ENCODE results near the gene STXBP1. TPM values are rescaled to one million over a fixed set of nuclear protein-coding genes. Genes with fewer than 3 reads are reported as not detected.

STXBP1 gene
- total and polyA plus RNA-seq, 9 of the 15 experiments (the other 6 are each of a cell fraction or from before 2014, with no cell fraction given): 4.6 to 35.1 (median 9.7) TPM

DNA sequence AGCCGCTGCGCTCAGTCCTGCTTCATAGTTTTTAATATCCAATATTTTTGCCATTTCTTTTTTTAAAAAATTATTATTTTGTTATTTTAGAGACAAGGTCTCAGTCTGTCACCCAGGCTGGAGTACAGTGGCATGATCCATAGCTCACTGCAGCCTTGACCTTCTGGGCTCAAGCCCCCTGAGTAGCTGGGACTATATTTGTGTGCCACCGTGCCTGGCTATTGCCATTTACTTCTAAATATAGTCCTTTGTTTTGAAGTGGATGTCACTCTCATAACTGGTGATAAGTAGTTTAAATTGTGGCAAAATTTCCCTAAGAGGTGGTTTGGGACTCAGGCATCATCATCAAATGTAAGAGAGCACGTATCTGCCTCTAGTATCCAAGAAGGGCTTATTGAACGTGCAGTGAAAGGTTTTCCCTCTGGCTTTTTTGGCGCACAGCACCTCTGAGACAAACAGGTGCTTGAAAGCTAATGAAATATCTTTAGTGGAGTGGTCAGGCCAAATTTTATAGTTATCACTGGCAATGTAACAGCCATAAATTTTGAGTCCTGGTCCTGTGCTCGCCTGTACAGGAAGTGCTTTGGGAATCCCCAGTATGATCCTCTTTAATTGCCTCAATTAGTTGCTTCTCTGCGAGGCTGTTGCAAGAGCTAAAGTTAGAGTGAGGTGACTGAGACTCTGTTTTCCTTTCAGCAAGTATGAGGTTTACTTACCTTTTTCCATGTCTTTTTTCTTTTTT, 14.8 kb downstream of the STXBP1 start:
- no peak for FAIRE-seq
- no peak overlapping the region; the same call in 1 of the 2 replicates for H2AFZ ChIP-seq (ENCODE audit: low read depth, low read length)
- no peak overlapping the region for H3K4me3 ChIP-seq
- 64% methylated on average over 8 of the region's 8 CpGs for WGBS (ENCODE audit: insufficient coverage, low coverage, missing lambda C conversion rate)
- in situ Hi-C loops (cut with MboI) (no loop called here), intact Hi-C loops (cut with micrococcal nuclease) (no loop called here)
- H4K20me1 ChIP-seq (replicated peaks; ENCODE audit: control insufficient read depth, insufficient read depth, low read length): 0 out of 2 replicates have a peak, but pooled peaks cover 9% of the 10 kb centered on the region
- no peaks in the 10 kb centered on the region for H3K9me3 ChIP-seq (replicated peaks; ENCODE audit: control insufficient read depth, insufficient read depth, low read depth, low read length)
- no TSS peak for BruUV-seq (replicated peaks)
- H3K4me2 ChIP-seq (ENCODE audit: insufficient read depth, low read length): no peak overlapping the region
- H3K9me1 ChIP-seq (ENCODE audit: control insufficient read depth, insufficient read depth, low read length): no peaks in the 10 kb centered on the region
- ChIA-PET POLR2A (interaction anchor here (0.6 to 1.2 kb wide), 4 partner anchors 14 to 214 kb away, joined by 3 to 4 read pairs (median 4); no protein-coding TSS in a partner anchor), CTCF (ENCODE audit: low intra/inter-chr PET ratio) (interaction anchor here (0.6 kb wide), 1 partner anchor 14 kb away, joined by 3 read pairs; no protein-coding TSS in a partner anchor)
- no peak overlapping the region for H3K9ac ChIP-seq (ENCODE audit: insufficient read depth in 1 of 2, low read depth in 2 of 2, low read length in 2 of 2)
- H3K27me3 ChIP-seq (ENCODE audit: control insufficient read depth in 2 of 2, insufficient read depth in 2 of 2, low read length in 2 of 2): no peaks in the 10 kb centered on the region
- peaks cover 24% of the 10 kb centered on the region in 2 experiments for H3K4me1 ChIP-seq (replicated peaks in 1 of 2; ENCODE audit: control insufficient read depth in 2 of 2, insufficient read depth in 2 of 2, low read length in 2 of 2)
- no peaks in the 10 kb centered on the region; the same call in 2 of the 3 replicates for H3K79me2 ChIP-seq (ENCODE audit: control insufficient read depth, insufficient read depth, low read length)
- TF ChIP-seq CHCHD3 (CRISPR knock-in tag; IDR thresholded peaks at IDR 0.05) (no peak), MCM7 (IDR thresholded peaks at IDR 0.05) (no peak), SIN3B (IDR thresholded peaks at IDR 0.05; ENCODE audit: low read depth) (no peak), TAF15 (IDR thresholded peaks at IDR 0.05; ENCODE audit: low read depth, low read length) (no peak), ADNP (tag; IDR thresholded peaks at IDR 0.05) (no peak), TBL1XR1 (IDR thresholded peaks at IDR 0.05; ENCODE audit: low read length in 2 of 2) (no peak), ATF6 (CRISPR knock-in tag; IDR thresholded peaks at IDR 0.05) (no peak), GTF2A2 (tag; IDR thresholded peaks at IDR 0.05) (no peak), ELF1 (tag; IDR thresholded peaks at IDR 0.05) (no peak), MTF1 (CRISPR knock-in tag; IDR thresholded peaks at IDR 0.05; ENCODE audit: borderline replicate concordance) (no peak), RBM15 (IDR thresholded peaks at IDR 0.05; ENCODE audit: insufficient read depth, low read length) (no peak)
- TF ChIP-seq, protein P1, sequence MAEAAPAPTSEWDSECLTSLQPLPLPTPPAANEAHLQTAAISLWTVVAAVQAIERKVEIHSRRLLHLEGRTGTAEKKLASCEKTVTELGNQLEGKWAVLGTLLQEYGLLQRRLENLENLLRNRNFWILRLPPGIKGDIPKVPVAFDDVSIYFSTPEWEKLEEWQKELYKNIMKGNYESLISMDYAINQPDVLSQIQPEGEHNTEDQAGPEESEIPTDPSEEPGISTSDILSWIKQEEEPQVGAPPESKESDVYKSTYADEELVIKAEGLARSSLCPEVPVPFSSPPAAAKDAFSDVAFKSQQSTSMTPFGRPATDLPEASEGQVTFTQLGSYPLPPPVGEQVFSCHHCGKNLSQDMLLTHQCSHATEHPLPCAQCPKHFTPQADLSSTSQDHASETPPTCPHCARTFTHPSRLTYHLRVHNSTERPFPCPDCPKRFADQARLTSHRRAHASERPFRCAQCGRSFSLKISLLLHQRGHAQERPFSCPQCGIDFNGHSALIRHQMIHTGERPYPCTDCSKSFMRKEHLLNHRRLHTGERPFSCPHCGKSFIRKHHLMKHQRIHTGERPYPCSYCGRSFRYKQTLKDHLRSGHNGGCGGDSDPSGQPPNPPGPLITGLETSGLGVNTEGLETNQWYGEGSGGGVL (CRISPR knock-in tag; IDR thresholded peaks at IDR 0.05): no peak
- TF ChIP-seq, protein P2, sequence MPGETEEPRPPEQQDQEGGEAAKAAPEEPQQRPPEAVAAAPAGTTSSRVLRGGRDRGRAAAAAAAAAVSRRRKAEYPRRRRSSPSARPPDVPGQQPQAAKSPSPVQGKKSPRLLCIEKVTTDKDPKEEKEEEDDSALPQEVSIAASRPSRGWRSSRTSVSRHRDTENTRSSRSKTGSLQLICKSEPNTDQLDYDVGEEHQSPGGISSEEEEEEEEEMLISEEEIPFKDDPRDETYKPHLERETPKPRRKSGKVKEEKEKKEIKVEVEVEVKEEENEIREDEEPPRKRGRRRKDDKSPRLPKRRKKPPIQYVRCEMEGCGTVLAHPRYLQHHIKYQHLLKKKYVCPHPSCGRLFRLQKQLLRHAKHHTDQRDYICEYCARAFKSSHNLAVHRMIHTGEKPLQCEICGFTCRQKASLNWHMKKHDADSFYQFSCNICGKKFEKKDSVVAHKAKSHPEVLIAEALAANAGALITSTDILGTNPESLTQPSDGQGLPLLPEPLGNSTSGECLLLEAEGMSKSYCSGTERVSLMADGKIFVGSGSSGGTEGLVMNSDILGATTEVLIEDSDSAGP (CRISPR knock-in tag; IDR thresholded peaks at IDR 0.05): no peak
- no peak for ATAC-seq
- H3K36me3 ChIP-seq (ENCODE audit: control insufficient read depth, insufficient read depth, low read length): no peaks in the 10 kb centered on the region
- no peak for DNase-seq (ENCODE audit: extremely low read depth in 1 of 4, low spot score in 3 of 4)
- no peak overlapping the region for H3K27ac ChIP-seq (ENCODE audit: extremely low read depth, low read depth, low read length)

All from K562 (cell line).